ENCODE results near the gene PKNOX2.

GRCh38 chr11:125443767-125444311 lies 279.3 kb downstream of the PKNOX2 start:
- TF ChIP-seq CTCF (IDR thresholded peaks at IDR 0.05) (no peak), POLR2A (IDR thresholded peaks at IDR 0.05) (no peak), EP300 (IDR thresholded peaks at IDR 0.05) (no peak)

Data from ovary (tissue), 3 donors.